Measurements from ENCODE around the gene DTNB.
A peak's percentile ranks its signal among the peaks of the same experiment; 100 is the strongest.

DNA sequence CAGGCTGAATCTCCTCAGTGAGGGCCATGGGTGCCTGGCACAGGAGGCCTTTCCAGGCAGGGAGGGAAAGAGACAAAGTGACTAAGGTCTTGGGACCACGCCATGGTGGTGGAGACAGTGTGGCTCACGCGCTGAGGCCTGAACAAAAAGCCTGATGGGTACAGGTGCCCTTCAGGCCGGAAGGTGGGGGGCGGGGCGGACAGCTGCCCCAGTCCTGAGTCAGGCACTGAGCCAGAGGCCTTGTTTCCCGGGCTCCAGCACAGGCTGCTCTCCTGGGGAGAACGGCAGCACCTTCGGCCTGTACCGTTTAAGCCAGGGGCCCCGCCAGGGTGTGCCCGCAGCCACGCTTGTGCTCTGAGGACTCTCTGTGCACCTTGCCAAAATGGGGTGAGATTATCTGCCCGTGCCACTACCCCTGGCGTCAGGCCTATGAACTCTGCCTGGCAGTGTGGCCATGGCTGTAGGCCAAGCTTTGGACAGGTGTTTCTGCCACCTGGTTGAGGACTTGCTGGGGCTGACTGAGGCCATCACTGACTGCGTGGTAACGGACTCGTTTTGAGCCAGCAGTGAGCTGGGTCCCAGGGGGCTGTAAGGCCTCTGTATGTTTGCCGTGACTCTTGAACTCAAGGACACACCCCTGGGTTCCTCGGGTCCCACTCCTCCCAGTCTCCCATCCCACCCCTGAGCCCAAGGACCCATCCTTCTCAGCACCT is 300.0 kb downstream of the DTNB start:
- TF ChIP-seq POLR2A (IDR thresholded peaks at IDR 0.05): no peak
- peak in 2 of 3 donors; percentile 42 to 53 for TF ChIP-seq POLR2AphosphoS5 (IDR thresholded peaks at IDR 0.05)
- TF ChIP-seq, protein P1, sequence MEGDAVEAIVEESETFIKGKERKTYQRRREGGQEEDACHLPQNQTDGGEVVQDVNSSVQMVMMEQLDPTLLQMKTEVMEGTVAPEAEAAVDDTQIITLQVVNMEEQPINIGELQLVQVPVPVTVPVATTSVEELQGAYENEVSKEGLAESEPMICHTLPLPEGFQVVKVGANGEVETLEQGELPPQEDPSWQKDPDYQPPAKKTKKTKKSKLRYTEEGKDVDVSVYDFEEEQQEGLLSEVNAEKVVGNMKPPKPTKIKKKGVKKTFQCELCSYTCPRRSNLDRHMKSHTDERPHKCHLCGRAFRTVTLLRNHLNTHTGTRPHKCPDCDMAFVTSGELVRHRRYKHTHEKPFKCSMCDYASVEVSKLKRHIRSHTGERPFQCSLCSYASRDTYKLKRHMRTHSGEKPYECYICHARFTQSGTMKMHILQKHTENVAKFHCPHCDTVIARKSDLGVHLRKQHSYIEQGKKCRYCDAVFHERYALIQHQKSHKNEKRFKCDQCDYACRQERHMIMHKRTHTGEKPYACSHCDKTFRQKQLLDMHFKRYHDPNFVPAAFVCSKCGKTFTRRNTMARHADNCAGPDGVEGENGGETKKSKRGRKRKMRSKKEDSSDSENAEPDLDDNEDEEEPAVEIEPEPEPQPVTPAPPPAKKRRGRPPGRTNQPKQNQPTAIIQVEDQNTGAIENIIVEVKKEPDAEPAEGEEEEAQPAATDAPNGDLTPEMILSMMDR (IDR thresholded peaks at IDR 0.05): peak in 1 of 7 experiments; percentile 45
